GM19239 (cell line): ENCODE data around the gene PRKG1.

Experiments used
- DNase-seq: peaks from one replicate; pipeline ENCODE4 v3.0.0; 2011; ENCODE audit warnings: low spot score; ENCODE audit not compliant: insufficient read length
- FAIRE-seq: peaks from 2 replicates; lab custom pipeline; 2011; peaks lifted over from hg19 to GRCh38; lab: Jason Lieb, UNC

PRKG1 gene

DNA sequence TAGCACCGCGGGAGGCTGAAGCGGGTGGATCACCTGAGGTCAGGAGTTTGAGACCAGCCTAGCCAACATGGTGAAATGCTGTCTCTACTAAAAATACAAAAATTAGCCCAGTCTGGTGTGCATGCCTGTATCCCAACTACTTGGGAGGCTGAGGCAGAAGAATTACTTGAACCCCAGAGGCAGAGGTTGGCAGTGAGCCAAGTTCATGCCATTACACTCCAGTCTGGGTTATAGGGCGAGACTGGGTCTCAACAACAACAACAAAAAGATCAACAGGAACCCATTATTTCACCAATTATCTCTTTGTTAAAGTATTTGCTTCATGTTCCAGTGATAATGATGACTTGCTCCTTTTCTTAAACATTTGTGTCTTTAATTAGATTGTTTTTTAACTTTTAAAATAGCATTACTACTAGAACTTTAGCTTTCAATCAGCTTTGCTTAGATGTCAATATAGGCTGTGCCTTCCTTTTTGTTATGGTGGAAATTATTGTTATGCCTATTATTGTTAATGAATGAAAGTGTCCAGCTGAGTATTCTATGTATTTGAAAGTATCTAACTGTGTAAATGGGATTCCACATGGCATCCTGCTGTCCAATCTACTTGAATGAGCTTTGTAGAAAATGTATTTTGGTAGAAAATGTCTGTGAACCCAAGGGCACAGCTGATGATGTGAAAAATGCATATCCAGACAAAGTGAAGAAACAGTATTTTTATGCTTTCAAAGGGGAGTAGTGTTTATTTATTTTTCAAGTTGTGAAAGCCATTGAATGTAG, 686.8 kb downstream of the PRKG1 start:
- no peak for FAIRE-seq
- no peak for DNase-seq

DNA sequence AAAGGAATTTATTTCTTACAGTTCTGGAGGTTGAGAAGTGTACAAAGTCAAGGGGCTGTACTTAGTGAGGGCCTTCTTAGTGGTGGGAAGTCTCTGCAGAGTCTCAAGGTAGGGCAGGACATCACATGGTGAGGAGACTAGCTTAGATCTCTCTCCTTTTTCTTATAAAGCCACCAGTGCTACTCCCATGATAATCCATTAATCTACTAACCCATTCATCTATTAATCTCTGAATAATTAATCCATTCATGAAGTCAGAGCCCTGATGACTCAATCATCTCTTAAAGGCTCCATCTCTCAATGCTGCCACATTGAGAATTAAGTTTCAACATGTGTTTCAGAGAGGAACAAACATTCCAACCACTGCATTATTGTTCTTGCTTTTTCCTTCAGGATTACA, 689.5 kb downstream of the PRKG1 start:
- DNase-seq, result no peak
- FAIRE-seq, result no peak

DNA sequence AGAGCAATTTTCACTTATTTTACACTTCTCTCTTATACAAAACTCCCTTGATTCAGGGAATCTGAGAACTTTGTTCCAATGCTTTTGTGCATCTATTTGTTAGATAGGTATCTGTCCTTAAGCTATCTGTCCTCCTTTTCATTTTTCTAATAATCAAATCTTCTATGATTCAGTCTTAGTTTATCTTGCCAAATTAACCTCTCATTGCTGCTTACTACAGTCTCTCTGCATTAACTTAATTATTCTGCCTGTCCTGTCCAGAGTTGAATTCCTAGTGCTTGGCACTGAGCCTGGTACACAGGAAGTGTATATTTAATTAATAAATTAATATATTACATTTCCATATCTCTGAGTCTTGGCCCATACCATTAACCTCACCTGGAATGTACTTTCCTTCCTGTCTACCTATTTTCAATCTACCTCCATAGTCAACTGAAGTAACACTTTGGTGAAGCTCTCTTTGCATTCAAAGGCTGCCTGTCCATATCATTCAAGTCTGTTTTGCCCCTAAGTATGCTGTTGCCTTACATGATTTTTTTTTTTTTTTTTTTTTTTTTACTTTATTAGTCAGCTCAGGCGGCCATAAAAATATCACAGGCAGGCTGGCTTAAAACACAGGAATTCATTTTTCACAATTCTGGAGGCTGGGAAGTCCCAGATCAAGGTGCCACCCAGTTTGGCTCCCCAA, 691.1 kb downstream of the PRKG1 start:
- FAIRE-seq, result no peak
- no peak for DNase-seq

DNA sequence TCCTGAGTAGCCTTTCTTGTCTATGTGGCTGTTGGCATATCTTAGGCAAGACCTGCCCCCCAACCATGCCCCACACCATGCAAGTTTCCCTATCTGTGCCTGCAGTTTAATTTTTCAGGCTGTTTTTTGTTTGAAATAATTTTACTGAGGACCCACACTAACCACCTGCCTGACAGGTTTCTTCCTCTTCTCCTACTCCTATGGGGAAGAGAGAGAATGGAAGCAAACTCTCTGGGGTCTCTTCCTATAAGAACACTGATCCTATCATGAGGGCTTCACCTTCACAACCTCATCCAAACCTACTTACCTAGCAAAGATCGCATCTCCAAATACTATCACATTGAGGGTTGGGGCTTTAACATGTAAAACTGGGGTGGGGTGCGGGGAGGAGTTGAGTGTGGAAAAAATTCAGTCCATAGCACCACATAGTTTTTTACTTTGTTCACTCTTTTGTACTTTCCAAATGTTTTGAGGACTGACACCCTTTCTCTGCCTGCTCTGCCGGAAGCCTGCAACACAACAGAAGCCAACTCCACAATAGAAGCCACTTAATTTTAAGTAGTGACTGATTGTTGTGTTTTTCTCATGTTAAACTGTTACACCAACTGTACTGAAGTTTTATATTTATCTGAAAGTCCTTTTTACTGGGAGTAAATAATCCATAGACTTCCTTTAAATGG, 692.3 kb downstream of the PRKG1 start:
- no peak for FAIRE-seq
- DNase-seq, result no peak

DNA sequence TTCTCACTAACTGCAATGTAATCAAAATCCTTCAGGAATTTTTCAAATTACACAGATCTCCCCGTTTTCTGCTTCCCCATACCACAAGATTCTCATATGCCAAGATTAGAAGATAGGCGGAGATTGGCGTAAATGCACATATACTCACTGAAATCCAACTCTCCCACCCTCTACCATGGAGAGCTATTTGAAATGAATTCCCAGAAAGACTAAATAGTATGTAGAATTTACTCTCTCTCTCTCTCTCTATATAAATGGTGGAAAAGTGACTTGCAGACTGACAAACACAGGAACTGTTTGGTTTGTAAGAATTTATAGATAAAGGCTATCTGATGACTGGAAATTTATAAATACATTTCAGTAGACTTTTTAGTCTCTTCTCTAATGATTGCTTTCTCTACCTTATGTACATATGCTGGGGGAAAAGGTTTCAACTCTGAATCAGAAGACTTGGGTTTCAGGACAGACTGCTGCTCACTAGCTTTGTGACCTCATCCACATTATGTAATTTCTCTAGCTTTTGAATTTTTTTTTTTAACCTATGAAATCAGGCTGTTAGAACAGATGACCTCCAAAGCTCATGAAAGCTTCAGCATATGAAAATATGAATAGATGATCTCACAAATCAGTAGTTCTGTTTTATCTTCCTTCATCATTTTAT, 692.9 kb downstream of the PRKG1 start:
- no peak for FAIRE-seq
- DNase-seq, result no peak

DNA sequence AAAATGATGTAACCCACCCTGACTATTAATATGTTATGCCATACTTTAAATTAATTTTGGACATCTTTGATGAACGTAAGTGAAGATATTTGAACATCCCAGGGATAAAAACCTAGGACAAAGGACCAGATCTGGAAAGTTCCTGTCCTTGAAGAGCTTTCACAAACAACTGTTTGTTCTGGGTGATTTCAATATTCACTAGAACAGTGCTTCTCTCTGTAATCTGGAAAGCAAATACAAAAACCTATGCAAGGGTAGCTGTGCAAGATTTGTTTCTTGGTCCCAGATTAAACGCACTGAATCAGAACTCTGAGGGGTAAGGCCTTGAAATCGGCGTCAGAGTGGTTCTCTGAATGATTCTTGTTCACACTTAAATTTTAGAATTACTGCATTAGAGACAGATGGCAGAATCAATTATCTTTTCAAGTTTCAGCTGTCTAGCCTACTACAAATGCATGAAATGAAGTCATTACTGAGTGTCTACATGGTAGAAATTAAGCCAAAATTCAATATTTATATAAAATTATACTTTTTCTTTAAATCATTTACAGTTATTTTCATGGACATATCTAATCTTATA, 694.7 kb downstream of the PRKG1 start:
- FAIRE-seq, result no peak
- no peak for DNase-seq

DNA sequence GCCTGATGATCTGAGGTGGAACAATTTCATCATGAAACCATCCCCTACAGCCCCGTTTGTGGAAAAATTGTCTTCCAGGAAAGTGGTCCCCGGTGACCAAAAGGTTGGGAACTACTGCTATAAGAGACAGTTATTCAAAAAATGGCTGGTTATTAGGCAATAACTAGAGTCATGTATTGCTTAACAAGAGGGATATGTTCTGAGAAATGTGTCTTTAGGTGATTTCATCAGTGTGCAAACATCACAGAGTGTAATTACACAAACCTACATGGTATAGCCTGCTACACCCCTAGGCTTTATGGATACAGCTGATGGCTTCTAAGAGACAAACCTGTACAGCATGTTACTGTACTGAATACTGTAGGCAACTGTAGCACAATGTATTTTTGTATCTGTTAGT, 696.4 kb downstream of the PRKG1 start:
- DNase-seq, result no peak
- no peak for FAIRE-seq

DNA sequence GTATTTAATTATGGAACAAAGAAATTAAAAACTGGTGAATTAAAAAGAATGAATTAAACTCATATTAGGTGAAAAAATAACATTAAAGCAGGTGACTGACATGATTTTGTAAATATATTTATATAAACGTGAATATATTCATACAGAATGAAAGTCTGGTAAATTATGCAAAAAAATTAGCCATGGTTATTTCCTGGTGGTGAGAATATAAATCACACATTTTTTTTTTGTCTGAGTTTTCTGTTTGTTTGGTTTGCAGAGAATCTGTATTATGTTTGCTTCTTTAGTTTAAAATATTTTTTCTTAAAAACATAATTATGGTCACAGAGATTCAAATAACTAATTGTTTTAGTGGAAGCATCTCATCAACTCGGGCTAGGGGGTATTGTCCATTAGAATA, 698.1 kb downstream of the PRKG1 start:
- DNase-seq (no peak), FAIRE-seq (no peak)

DNA sequence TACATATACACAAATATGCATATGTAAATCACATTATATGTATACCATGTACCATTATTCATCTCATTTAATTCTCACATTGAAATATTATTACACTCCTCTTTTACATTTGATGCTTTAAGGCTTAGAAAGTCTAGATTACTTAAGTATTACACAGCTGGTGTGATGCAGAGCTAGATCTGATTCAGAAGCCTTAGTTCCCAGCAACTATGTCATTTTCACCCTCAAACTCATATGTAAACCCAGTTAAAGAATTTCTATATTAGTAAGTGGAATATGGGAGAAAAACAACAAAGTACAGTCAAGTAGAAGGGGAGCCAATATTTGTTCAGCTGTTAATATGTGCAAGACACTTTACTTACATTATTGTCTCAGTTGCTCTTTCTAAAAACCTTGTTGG, 699.4 kb downstream of the PRKG1 start:
- no peak for DNase-seq
- no peak for FAIRE-seq

DNA sequence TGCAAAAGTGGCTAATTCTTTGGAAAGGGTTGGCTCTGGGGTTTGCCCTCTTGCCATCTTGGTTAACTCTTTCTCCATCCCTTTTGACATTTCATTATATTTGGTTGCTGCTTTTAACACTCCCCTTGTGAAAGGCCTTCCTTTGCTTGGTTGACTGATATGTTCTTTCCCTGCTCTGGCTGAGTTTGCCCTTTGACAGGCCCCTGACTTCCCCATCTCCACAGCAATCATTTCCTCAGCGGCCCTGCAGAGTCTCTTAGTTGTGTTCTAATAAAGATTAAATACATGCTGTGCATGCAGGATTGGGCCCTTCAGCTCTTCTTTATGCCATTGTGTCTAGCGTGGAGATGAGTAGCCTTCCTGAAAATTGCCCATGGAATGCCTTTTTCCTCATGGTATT, 709.7 kb downstream of the PRKG1 start:
- FAIRE-seq, result no peak
- no peak for DNase-seq

DNA sequence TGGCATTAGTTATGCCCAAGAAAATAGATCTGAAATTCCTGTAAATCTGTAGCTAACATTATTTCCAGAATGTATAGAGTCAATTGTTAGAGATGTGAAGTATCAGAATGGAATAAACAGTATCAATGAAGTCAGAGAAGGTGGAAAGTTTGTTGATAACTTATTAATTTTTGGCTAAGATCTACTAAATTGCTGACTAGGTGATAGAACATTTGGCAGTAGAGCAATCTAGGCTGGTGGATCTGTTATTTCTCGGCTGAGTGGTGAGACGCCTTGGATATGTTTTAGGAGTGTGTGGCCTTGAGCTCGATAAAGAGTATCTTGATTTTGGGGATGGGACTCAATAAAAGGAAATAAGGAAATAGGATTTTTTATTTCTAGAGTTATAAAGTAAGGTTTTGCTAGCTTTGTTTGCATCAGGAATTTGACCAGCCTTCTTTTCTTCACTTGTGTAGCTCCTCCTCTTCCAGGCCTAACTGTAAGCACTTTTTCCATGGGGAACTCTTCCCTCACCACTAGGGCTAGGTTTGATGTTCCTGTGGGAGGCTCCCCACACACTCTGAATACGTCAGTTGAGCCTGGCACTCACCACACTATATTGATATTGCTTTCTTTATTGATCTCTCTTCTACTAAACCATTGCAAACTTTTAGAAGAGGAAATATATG, 711.9 kb downstream of the PRKG1 start:
- no peak for FAIRE-seq
- DNase-seq, result no peak

DNA sequence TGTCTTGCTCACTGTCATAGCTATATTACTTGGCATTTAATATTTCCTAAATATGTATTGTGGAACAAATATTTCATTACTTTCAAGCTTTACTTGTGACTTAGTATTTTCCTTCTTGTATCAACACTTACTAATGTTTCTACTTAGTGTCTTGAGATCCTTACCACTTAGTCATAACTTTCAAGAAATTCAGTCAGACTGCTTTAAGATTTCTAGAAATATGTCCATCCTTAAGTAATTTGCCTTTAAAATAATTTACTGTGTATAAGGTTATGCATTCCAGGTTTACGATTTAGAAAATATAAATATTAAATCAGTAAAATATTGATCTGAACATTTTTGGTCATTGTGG, 712.4 kb downstream of the PRKG1 start:
- FAIRE-seq (no peak), DNase-seq (no peak)

DNA sequence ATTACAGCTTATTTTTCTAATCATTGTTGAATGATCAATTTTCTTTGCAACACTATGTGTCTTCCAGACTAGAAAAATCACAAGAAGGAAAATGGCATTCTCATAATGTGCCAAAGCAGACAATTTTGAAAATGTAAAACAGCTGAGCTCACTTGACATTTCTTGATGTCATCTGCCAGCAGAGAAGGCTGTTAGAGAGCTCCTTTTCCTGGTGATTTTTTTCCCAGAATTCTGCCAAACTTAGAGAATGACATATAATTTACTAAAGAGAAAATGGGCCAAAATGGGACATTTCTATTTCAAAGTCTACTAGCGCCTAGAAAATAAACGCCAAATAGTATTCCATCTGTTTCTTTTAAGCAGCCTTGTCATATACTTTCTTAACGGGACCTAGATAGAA, 714.0 kb downstream of the PRKG1 start:
- no peak for FAIRE-seq
- no peak for DNase-seq

DNA sequence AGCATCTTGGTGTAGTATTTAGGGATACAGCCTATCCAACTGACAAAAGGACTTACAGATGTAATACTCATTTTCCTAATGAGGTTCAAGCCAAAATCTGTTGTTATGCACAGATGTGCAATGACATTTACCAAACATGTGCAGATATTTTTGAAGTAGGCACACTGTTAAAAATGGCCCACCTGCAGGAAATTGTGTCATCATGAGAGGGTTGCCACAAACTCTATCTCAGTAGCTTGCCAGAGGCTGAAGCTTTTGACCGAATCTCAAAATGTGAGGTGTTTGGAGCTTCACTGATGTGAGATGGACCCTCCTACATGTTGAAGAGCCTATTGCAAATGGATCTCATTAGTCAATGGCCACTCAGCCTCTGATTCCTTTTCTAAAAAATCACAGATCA, 714.8 kb downstream of the PRKG1 start:
- FAIRE-seq, result no peak
- no peak for DNase-seq

DNA sequence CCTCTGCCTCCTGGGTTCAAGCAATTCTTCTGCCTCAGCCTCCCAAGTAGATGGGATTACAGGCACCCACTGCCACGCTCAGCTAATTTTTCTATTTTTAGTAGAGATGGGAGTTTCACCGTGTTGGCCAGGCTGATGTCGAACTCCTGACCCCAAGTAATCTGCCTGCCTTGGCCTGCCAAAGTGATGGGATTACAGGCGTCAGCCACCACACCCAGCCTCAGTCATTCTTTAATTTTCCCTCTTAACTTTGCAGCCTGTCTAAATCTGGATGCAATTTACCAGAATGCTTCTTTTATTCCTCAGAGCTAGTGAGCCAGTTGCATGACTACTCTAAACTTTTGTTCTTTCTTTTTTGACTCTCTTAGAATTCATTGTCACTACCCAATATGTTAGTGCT, 715.6 kb downstream of the PRKG1 start:
- DNase-seq (no peak), FAIRE-seq (no peak)

DNA sequence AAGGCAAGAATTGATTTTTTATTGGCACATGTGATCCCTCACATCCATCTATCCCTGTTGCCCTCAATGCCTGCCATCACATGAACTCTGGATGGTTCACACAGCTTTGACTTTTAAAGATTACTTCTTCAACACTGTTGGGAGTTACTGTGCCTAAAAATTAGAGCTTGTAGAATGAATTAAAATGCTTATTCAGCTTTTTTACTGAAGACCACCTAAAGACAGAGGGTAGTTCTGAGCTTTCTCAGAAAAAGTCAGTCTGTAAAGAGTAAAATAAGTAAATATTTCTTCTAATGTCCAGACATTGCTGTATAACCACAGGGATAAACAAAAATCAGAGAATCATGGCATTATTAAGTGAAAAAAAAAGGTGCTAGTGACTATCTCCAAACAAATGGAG, 718.4 kb downstream of the PRKG1 start:
- no peak for FAIRE-seq

DNA sequence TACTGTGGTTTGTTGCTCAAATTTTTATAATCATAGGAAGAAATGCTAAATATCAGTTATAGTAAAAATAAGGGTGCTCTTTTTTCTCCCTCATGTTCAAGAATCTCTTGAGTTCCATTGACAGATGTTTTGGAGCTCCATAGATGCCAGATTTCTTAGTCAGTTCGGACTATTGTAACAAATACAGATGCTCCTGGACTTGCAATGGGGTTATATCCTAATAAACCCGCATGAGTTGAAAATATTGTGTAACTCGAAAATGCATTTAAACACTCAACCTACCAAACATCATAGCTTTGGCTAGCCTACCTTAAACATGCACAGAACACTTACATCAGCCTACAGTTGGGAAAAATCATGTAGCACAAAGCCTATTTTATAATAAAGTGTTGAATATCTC, 725.8 kb downstream of the PRKG1 start:
- no peak for FAIRE-seq
- DNase-seq, result no peak

More for the DNA sequence above, 718.4 kb downstream of the PRKG1 start:
- DNase-seq, result no peak

DNA sequence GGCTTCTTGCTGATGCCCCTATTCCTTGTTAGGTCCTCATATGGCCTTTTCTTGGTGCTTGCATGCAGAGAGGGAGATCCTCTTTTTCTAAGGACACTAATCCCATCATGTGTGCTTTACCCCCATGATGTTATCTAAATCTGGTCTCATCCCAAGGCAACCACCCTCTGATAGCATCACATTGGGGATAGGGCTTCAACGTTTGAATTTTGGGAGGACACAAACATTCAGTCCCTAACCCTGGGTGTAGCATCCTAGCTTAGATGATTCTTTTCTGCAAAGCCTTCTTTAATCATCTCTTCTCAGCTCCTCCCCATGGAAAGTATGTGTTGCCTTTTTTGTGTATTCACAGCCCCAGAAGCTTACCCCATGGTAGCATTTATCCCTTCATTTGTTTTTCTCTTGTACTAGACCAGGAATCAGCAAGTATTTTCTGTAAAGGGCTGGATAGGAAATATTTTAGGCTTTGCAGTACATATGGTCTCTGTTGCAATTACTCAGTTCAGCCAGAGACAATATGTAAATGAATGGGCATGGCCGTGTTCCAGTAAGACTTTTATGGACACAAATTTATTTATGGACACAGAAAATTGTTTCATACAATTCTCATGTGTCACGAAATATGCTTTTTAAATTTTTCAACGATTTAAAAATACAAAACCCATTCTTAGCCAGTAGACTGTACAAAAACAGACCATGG, 726.6 kb downstream of the PRKG1 start:
- FAIRE-seq (no peak), DNase-seq (no peak)

DNA sequence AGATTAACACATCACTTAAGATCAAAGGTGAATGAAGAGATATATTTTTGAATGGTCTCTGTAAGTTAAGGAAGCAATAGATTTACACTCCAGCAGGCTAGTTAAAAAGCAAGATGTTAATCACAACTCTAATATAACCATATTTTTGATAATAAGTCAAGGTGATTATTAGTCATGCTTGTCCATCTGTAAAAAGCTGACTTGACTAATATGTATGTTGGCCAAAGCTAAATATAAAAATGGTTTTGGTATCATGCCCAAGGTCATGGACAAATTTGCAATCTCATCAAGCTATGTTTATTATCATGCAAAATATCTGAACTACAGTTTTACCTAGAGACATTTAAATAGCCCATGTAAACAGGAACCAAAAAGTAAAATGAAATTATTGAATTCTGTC, 727.7 kb downstream of the PRKG1 start:
- no peak for FAIRE-seq
- DNase-seq, result no peak

DNA sequence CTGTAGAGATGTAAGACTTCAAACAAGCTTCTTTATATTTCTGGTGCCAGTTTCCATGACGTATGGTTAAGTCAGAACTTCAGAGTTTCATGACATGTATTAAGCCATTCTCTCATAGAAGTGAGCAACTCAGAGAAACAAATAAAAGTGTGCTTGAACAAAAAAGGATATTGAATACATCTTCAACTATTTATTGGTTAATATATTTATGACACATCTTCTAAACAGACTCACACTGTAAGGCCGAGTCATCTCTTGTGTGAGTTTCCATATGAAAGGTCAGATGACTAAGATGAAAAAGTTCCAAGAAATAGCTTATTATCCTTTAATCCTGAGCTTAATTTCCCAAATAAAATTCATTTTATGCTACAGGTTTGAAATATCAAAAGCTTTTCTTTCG, 730.6 kb downstream of the PRKG1 start:
- no peak for DNase-seq

More for the DNA sequence above, 730.6 kb downstream of the PRKG1 start:
- FAIRE-seq, result no peak
